ENCODE measurements around the gene KRT16.
"Not testable (repeated sequence)": the region's sequence is repeated elsewhere in the genome, so short reads cannot be mapped to it uniquely, and the experiment has no call there.

Gene KRT16

DNA sequence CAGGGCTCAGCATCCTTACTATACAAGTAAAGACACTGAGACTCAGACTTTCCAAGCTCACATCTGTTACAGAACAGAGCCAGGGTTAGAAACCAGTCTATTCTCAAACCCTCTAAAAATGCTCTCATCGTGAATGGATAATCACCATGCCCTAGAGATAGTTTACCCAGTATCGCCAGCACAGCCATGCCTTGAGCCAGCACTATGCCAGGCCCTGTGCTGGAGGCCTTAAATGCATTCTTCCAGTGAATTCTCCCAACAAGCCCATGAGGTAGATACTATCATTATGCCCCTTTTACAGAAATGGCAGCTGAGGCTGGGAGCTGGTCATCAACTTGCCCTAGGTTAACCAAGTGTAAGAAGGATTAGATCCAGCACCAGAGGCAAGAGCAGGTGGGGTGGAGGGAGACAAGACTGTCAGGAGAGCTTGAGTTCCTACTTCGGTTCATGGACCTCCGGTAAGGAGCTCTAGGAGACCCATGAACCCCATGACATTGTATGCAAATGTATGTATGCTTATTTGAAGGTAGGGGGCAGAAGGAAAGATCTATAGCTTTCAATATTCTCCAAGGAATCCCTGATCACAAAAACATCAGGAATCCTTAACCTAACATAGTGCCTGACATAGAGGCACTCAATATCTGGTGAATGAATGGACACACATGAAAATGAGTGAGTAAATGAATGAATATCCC is 31.1 kb downstream of the KRT16 start:
- no peak for DNase-seq

DNA sequence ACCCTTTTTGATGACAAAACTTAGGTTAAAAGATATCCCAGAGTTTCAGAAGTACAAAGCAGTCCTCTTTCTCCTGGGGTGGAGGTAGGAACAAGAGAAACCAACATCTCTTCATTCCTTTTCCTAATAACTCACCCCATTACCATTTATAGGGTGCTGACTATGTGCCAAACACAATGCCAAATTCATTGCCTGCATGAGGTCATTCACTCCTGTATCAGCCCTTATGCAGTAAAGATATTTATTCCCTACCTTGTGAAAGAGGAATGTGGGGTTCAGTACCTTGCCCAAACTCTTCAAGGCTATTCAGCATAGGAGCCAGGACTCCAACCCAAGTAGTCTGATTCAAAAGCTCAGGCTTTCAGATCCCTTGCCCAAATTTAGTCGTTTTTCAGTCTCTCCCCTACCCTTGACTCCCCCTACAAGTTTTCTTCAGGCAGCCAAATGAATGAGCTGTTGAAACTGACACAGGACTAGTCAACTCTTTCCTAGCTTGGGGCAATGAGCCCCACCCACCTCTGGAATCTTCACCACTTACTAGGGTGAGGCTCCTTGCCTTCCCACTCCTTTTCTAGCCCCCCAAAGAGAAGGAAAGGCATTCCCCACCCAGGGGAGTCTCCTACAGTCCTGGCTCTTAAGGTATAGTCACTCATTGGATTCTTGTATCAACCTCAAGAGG is 31.7 kb downstream of the KRT16 start:
- no peak for DNase-seq

DNA sequence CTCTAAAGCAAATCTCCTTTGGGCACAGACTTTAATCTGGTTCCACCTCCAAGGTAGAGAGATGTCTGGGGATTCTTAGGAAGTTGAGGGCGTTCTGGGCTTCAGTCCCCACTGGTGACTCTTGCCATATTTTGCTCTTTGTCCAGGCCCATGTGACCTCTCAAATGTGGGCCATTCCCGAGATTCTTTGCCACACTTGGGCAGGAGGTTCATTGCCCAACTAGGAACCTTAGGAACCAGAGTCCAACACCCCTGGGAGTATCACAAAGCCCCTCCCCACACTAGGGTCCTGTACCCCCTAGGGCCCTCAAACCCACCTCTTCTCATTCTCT is 32.4 kb downstream of the KRT16 start:
- no peak for DNase-seq

GRCh38 chr17:41579484-41580243 is 32.9 kb downstream of the KRT16 start:
- peak; percentile 57 to 64 for DNase-seq

DNA sequence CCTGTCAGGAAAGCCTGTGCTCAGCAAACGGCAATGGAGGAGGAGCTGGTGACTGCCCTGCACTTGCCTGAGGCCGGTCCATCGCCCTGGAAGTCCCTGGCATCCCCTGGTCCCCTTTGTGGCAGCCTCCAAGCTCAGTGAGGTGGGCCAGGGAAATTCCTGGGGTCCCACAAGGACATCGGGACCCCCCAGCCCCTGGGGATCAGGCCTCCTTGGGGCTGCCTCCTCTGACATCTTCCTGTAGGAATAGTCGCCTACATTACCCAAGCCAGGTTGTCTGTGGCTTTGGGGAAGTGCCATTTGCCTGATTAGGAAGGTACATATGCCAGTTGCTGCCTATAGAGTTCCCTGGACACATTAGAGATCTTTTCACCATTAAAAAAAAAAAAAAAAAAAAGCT is 33.6 kb downstream of the KRT16 start:
- DNase-seq: no peak

DNA sequence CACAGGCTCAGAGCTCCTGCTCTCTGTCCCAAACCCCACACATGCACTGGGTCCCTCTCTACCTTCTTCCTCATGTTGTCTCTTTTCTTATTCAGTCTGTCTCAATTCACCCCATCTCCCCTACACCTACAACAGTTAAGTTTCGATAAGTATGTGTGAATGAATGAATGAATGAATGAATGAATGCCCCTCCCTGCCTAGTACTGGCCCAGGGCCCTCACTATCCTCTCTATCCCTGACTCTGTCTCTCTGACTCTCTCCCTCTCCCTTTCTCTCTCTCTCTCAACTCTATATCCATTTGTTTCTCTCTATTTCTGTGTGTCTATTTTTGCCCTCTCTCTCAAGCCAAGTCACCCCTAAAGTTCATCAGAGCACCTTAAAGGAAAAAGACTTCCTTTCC is 34.0 kb downstream of the KRT16 start:
- no peak for DNase-seq

GRCh38 chr17:41576740-41577139 is 35.8 kb downstream of the KRT16 start:
- DNase-seq: not testable (repeated sequence)

DNA sequence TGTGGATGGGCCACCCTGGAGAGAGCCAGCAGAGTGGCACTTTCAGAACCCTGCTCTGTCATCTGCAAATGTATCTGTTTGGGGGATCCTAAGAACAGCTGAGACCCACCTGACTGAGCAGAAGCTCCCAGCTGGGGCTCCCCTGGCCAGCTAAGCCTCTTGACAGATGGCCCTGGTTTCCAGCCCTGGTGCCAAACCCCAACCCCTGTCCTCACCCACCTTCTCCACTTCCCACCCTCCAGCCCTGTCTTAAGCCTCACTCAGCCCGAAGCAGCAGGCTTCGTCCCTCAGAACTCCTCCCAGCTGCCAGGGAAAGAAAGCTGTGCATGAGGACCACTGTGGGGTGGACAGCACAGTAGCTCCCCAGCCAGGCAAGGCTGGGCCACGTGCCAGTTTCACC is 37.2 kb downstream of the KRT16 start:
- DNase-seq: no peak

- DNase-seq: no peak
These were observed 40.8 kb downstream of the KRT16 start, which contains the start of gene KRT9 for GRCh38 chr17:41571561-41572434. Gene KRT9, minus strand, starts transcription at chr17:41572059. Its CDS starts 67 bp downstream, at chr17:41571992.

DNA sequence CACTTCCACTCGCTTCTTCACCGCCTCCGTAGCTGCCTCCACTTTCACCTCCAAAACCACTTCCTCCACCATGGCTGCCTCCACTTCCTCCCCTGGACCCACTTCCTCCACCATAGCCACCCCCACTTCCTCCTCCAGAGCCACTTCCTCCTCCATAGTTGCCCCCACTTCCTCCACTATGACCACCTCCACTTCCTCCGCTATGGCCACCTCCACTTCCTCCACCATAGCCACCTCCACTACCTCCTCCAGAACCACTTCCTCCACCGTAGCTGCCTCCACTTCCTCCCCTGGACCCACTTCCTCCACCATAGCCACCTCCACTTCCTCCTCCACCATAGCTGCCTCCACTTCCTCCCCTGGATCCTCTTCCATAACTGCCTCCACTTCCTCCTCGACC is 45.2 kb downstream of the KRT16 start:
- peak; percentile 2 to 10 for DNase-seq

GRCh38 chr17:41565338-41565737 is 47.2 kb downstream of the KRT16 start:
- DNase-seq: no peak

- DNase-seq: no peak
These were observed 48.9 kb downstream of the KRT16 start for GRCh38 chr17:41563607-41564170.

GRCh38 chr17:41561554-41561953 is 51.0 kb downstream of the KRT16 start:
- no peak for DNase-seq
